GM12891 (cell line): ENCODE results near the gene ARID1A.
"Not testable (repeated sequence)": the region's sequence is repeated elsewhere in the genome, so short reads cannot be mapped to it uniquely, and the experiment has no call there.

Experiments
- DNase-seq: peaks from one replicate; pipeline ENCODE4 v3.0.0; 2011; ENCODE audit warnings: low spot score; ENCODE audit not compliant: insufficient read length
- FAIRE-seq: peaks from 2 replicates; lab custom pipeline; 2011; peaks lifted over from hg19 to GRCh38; lab: Jason Lieb, UNC
- PAX5 ChIP-seq: IDR thresholded peaks from 2 replicates; pipeline ENCODE4 v1.6.1; 2011; ENCODE audit warnings: low read length, moderate library complexity, mild to moderate bottlenecking; ENCODE audit not compliant: insufficient read depth, severe bottlenecking
- POLR2A ChIP-seq: IDR thresholded peaks from 2 replicates; pipeline ENCODE4 v1.6.1; 2011; ENCODE audit warnings: low read depth, low read length, control low read depth
- POLR2AphosphoS5 ChIP-seq: IDR thresholded peaks from 2 replicates; pipeline ENCODE4 v1.6.1; 2011; ENCODE audit warnings: low read depth, low read length, control low read depth
- POU2F2 ChIP-seq: IDR thresholded peaks from 2 replicates; pipeline ENCODE4 v1.6.1; 2011; ENCODE audit warnings: low read depth, mild to moderate bottlenecking, control low read depth, low read length, moderate library complexity
- SPI1 ChIP-seq: IDR thresholded peaks from 2 replicates; pipeline ENCODE4 v1.6.1; 2011; ENCODE audit warnings: low read depth, low read length, control low read depth
- TAF1 ChIP-seq: IDR thresholded peaks from 2 replicates; pipeline ENCODE4 v1.6.1; 2011; ENCODE audit warnings: low read depth, low read length, control low read depth

The ARID1A gene

DNA sequence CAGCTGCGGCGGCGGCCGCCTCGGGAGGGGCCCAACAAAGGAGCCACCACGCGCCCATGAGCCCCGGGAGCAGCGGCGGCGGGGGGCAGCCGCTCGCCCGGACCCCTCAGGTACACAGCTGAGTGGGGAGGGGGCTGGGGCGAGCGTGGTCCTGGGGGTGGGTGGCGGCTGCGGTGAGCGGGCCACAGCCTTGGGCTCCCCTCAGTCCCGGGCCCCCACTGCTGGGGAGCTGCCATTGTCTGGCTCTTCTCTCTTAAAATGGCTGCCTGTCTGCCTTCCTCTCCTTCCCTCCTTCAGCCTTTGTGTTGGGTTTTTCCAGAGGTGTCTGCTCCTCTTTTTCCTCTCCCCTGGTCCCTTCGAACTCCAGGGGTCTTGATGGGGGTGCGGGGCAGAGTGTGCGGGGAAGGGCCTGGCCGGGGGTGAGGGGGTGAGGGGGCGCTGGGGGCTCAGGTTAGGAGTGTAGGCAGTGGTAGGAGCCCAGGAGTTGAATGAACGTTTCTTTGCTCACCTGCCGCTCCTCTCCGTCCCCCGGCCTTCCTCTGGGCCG lies 1.7 kb downstream of the ARID1A start:
- DNase-seq (no peak), FAIRE-seq (no peak)
- no peak for TF ChIP-seq PAX5
- TF ChIP-seq SPI1 = no peak
- TF ChIP-seq POLR2AphosphoS5 = 0 out of 2 replicates have a peak, but pooled peaks have one; percentile 3
- TF ChIP-seq POLR2A = no peak
- peak; percentile 16; the same call in 1 of the 2 replicates for TF ChIP-seq TAF1
- no peak for TF ChIP-seq POU2F2

- TF ChIP-seq POU2F2 (no peak), TAF1 (no peak), SPI1 (no peak), POLR2A (peak; percentile 52; the same call in 1 of the 2 replicates), PAX5 (no peak), POLR2AphosphoS5 (peak; percentile 38; the same call in 1 of the 2 replicates)
Observed at GRCh38 chr1:26697978-26698849, 2.4 kb downstream of the ARID1A start.

DNA sequence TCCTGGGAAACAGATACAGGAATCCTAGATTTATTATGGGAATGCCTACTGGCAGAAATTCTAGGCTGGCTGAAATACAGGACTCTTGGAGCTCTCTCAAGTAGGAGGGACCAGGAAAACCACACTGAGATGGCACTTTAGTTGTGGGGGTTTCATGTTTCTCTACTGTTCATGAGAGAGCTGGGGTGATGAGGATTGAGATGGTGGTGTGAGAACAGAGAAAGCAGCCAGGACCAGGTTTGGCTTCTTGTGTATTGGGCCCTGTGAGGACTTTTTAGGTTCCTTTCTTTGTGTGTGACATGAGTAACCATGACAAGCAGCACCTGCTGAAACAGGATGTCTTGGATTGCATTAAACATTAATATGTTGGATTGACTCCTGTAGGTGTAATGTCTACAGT lies 4.9 kb downstream of the ARID1A start:
- FAIRE-seq (peak; percentile 56), DNase-seq (no peak)
- TF ChIP-seq SPI1 (no peak), POU2F2 (no peak), POLR2A (no peak), TAF1 (no peak), PAX5 (no peak)

More at GRCh38 chr1:26697978-26698849, 2.4 kb downstream of the ARID1A start:
- FAIRE-seq = peak; percentile 90
- DNase-seq = no peak

GRCh38 chr1:26701266-26701994 lies 5.6 kb downstream of the ARID1A start:
- FAIRE-seq (peak; percentile 76), DNase-seq (no peak)
- TF ChIP-seq TAF1 (no peak), POLR2AphosphoS5 (no peak)

GRCh38 chr1:26701995-26702679 lies 6.3 kb downstream of the ARID1A start:
- TF ChIP-seq SPI1 (no peak), TAF1 (no peak), POU2F2 (no peak), POLR2A (no peak), POLR2AphosphoS5 (no peak), PAX5 (no peak)
- DNase-seq = no peak
- peak; percentile 63 for FAIRE-seq

- DNase-seq = no peak
- FAIRE-seq = no peak
- TF ChIP-seq SPI1 (no peak), POLR2AphosphoS5 (no peak), TAF1 (no peak), POU2F2 (no peak), PAX5 (no peak), POLR2A (no peak)
Observed at GRCh38 chr1:26702680-26703038, 6.8 kb downstream of the ARID1A start.

- no peak for FAIRE-seq
- TF ChIP-seq SPI1 (no peak), POU2F2 (no peak), TAF1 (no peak), PAX5 (no peak), POLR2A (no peak), POLR2AphosphoS5 (no peak)
- no peak for DNase-seq
Observed at GRCh38 chr1:26703478-26703877, 7.7 kb downstream of the ARID1A start.

- no peak for DNase-seq
- FAIRE-seq = no peak
- TF ChIP-seq POU2F2 = no peak
- TF ChIP-seq POLR2AphosphoS5 = no peak
- no peak for TF ChIP-seq SPI1
- TF ChIP-seq POLR2A = no peak
- TF ChIP-seq PAX5 = no peak
- TF ChIP-seq TAF1 = no peak
Observed at GRCh38 chr1:26704629-26705028, 8.8 kb downstream of the ARID1A start.

GRCh38 chr1:26705227-26705626 lies 9.4 kb downstream of the ARID1A start:
- DNase-seq = not testable (repeated sequence)

More at GRCh38 chr1:26705227-26705626, 9.4 kb downstream of the ARID1A start:
- FAIRE-seq = not testable (repeated sequence)
